22Rv1 (cell line): ENCODE measurements around the gene OSBPL3.
"Not testable (repeated sequence)": the region's sequence is repeated elsewhere in the genome, so short reads cannot be mapped to it uniquely, and the experiment has no call there.

ENCODE experiments used
- CTCF ChIP-seq: fragments of 450-650 bp; IDR thresholded peaks from 2 replicates; pipeline ENCODE4 v1.5.1; 2017; ENCODE audit warnings: mild to moderate bottlenecking
- ZFX ChIP-seq: fragments of 450-650 bp; IDR thresholded peaks from 2 replicates; pipeline ENCODE4 v1.6.1; 2017; ENCODE audit warnings: antibody characterized with exemption, borderline replicate concordance

GRCh38 chr7:24903992-24904391, 76.0 kb downstream of the OSBPL3 start:
- not testable (repeated sequence) for TF ChIP-seq CTCF, ZFX
